K562 (cell line): ENCODE measurements around the gene C6orf15. TPM values are rescaled to one million over a fixed set of nuclear protein-coding genes. Genes with fewer than 3 reads are reported as not detected.

Source experiments
- CTBP1 ChIP-seq: fragments of 450-650 bp; IDR thresholded peaks from 2 replicates; pipeline ENCODE4 v1.6.1; 2016; ENCODE audit warnings: borderline replicate concordance
- ESRRA ChIP-seq: fragments of 450-650 bp; IDR thresholded peaks from 2 replicates; pipeline ENCODE4 v1.6.1; 2014; ENCODE audit warnings: low read depth, mild to moderate bottlenecking, moderate library complexity, borderline replicate concordance
- FIP1L1 ChIP-seq: fragments of 200-400 bp; formaldehyde crosslinking; IDR thresholded peaks from 2 replicates; pipeline ENCODE4 v1.6.1; 2018; ENCODE audit warnings: mild to moderate bottlenecking, low read depth, low read length; ENCODE audit not compliant: poor library complexity, severe bottlenecking
- HMG20B ChIP-seq: fragments of 250-450 bp; sonication (Bioruptor Pico); IDR thresholded peaks from 2 replicates; pipeline ENCODE4 v1.5.0; 2021; ENCODE audit warnings: mild to moderate bottlenecking
- HNRNPK ChIP-seq: fragments of 200-400 bp; formaldehyde crosslinking; IDR thresholded peaks from one replicate; pipeline ENCODE4 v1.6.1; 2018; ENCODE audit warnings: mild to moderate bottlenecking, low read depth, low read length; ENCODE audit not compliant: poor library complexity, severe bottlenecking
- JUND ChIP-seq, 2 experiments: IDR thresholded peaks; 2 replicates in 1 of 2; 3 replicates in 1 of 2; pipeline ENCODE4 v1.6.1; 2011; ENCODE audit warnings: borderline replicate concordance in 2 of 2, low read depth in 2 of 2, low read length in 2 of 2, improper control_type of control experiment in 1 of 2, missing biosample characterization in 1 of 2, missing genetic modification characterization in 1 of 2, missing genetic modification reagents in 1 of 2
- RBM15 ChIP-seq: fragments of 200-400 bp; formaldehyde crosslinking; IDR thresholded peaks from 2 replicates; pipeline ENCODE4 v1.6.1; 2018; ENCODE audit warnings: mild to moderate bottlenecking, low read length, moderate library complexity; ENCODE audit not compliant: insufficient read depth
- TCF3 ChIP-seq: sonication (generic); formaldehyde crosslinking; IDR thresholded peaks from 2 replicates; pipeline ENCODE4 v1.4.0; 2020; ENCODE audit warnings: mild to moderate bottlenecking, missing genetic modification reagents
- ZNF282 ChIP-seq: sonication (generic); formaldehyde crosslinking; IDR thresholded peaks from 2 replicates; pipeline ENCODE4 v1.8.1; 2023; ENCODE audit warnings: missing genetic modification reagents
- polyA plus RNA-seq, 8 experiments: library from polyadenylated mRNA; depleted of rRNA in 4 of 8; stranded (reverse) in 5 of 8; unstranded in 3 of 8; fragments of >200 nt; fragmentation: Nextera tagmentation in 2 of 8; fragmentation: Illumina TruSeq in 1 of 8; extraction: Ambion mirVana in 2 of 8; extraction: Trizol in 1 of 8; gene quantifications; 2 replicates each; pipeline versions ENCODE4 v1.2.1 to v1.2.3, GENCODE V29; 2011 to 2014; ENCODE audit warnings: inconsistent platforms in 1 of 8, missing spikeins in 1 of 8
- total RNA-seq, 7 experiments: library from RNA; depleted of rRNA in 6 of 7; stranded (reverse); fragments of >200 nt in 6 of 7; fragmentation: Illumina TruSeq in 2 of 7; extraction: Trizol in 2 of 7; gene quantifications; 2 replicates each; pipeline versions ENCODE4 v1.2.1 to v1.2.3, GENCODE V29; 2011 to 2021; ENCODE audit warnings: low replicate concordance in 1 of 7
- TF ChIP-seq, protein P1 (sequence below): fragments of 450-650 bp; IDR thresholded peaks from 2 replicates; pipeline ENCODE4 v1.6.1; 2016; ENCODE audit warnings: antibody characterized with exemption

The C6orf15 gene
- total and polyA plus RNA-seq, 9 of the 15 experiments (the other 6 are each of a cell fraction or from before 2014, with no cell fraction given) = not detected

DNA sequence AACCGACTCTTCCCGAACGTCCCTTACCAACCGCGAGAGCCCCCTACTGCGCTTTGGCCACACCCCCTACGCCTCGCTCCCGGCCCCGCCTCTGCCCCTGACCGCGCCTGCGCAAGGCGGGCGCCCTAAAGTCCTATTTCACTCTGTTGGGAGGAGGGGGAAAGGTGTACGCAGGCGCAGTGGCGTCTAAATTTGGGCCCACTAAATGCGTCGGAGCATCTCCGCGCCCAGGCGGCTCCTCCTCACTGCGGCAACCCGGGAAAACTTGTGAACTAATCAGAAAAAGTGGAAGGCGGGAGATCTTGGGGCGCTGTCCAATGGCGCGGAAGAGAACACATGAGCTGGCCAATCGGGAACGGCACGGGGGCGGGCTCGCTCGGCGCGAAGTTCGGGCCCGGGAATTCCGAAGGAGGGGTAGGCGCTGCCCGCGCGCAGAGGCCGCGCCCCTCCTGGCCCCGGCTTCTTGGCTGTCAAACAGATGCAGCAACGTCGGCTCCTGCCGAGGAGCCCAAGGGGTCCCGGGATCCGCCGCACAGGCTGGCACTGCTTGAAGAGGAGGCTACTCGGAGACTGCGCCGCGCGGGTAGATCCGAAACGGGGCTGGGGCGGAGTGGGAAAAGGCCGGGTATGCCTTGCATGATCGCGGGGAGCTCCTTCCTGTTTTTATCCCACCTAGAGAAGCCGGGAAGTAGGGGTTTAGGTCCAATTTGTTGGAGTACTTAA lies 45.9 kb upstream of the C6orf15 start, which contains the start of gene TCF19 (continued):
- TF ChIP-seq HNRNPK (no peak), TCF3 (CRISPR knock-in tag) (peak; percentile 19; the same call in 1 of the 2 replicates), RBM15 (no peak), ZNF282 (CRISPR knock-in tag) (no peak), HMG20B (no peak), ESRRA (peak; percentile 22; the same call in 1 of the 2 replicates), CTBP1 (peak; percentile 96), JUND (IDR thresholded peaks at IDR 0.05; ENCODE audit: borderline replicate concordance, low read depth, low read length) (peak; percentile 10; the same call in 1 of the 2 replicates), JUND (tag; IDR thresholded peaks at IDR 0.05; ENCODE audit: borderline replicate concordance, low read depth, low read length) (no peak; the same call in 2 of the 3 replicates), FIP1L1 (peak; percentile 43)
- TF ChIP-seq, protein P1, sequence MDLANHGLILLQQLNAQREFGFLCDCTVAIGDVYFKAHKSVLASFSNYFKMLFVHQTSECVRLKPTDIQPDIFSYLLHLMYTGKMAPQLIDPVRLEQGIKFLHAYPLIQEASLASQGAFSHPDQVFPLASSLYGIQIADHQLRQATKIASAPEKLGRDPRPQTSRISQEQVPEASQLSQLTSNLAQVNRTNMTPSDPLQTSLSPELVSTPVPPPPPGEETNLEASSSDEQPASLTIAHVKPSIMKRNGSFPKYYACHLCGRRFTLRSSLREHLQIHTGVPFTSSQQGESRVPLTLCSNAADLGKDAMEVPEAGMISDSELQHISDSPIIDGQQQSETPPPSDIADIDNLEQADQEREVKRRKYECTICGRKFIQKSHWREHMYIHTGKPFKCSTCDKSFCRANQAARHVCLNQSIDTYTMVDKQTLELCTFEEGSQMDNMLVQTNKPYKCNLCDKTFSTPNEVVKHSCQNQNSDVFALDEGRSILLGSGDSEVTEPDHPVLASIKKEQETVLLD = peak; percentile 96
